KMS-11 (cell line): ENCODE data around the gene ITPR1.

Experiments
- H2AFZ ChIP-seq: fragments of 200-600 bp; sonication (generic); 2 replicates; pipeline ENCODE4 v1.6.1; 2016; ENCODE audit warnings: antibody characterized with exemption, mixed run types, low read depth
- H3K27ac ChIP-seq: fragments of 200-600 bp; sonication (generic); 2 replicates; pipeline ENCODE4 v1.6.1; 2016; ENCODE audit warnings: mild to moderate bottlenecking, mixed run types
- H3K27me3 ChIP-seq: fragments of 200-600 bp; sonication (generic); 2 replicates; pipeline ENCODE4 v1.6.1; 2017; ENCODE audit warnings: mild to moderate bottlenecking, low read depth, mixed run types, moderate library complexity; ENCODE audit not compliant: insufficient read depth
- H3K36me3 ChIP-seq: fragments of 200-600 bp; sonication (generic); 2 replicates; pipeline ENCODE4 v1.6.1; 2017; ENCODE audit warnings: mild to moderate bottlenecking, mixed run types; ENCODE audit not compliant: insufficient read depth
- H3K4me1 ChIP-seq: fragments of 200-600 bp; sonication (generic); 2 replicates; pipeline ENCODE4 v1.6.1; 2016; ENCODE audit warnings: mild to moderate bottlenecking, low read depth, mixed run types; ENCODE audit not compliant: poor library complexity, severe bottlenecking
- H3K4me2 ChIP-seq: fragments of 200-600 bp; sonication (generic); 2 replicates; pipeline ENCODE4 v1.7.0; 2016; ENCODE audit warnings: mild to moderate bottlenecking, mixed run types
- H3K4me3 ChIP-seq: fragments of 200-600 bp; sonication (generic); IDR thresholded peaks from 2 replicates; pipeline ENCODE4 v1.6.1; 2017; ENCODE audit warnings: low read depth, low read length, mixed read lengths; ENCODE audit not compliant: insufficient read depth
- H3K79me2 ChIP-seq: fragments of 200-600 bp; sonication (generic); 2 replicates; pipeline ENCODE4 v1.6.1; 2016; ENCODE audit warnings: low read depth, mixed run types; ENCODE audit not compliant: insufficient read depth
- H3K9ac ChIP-seq: fragments of 200-600 bp; sonication (generic); 2 replicates; pipeline ENCODE4 v1.6.1; 2016; ENCODE audit warnings: mild to moderate bottlenecking, mixed run types
- H4K20me1 ChIP-seq: fragments of 200-600 bp; sonication (generic); 2 replicates; pipeline ENCODE4 v1.6.1; 2016; ENCODE audit warnings: mild to moderate bottlenecking, mixed run types; ENCODE audit not compliant: insufficient read depth
- TF ChIP-seq, protein P1 (sequence below): fragments of 200-600 bp; sonication (generic); conservative IDR thresholded peaks from 2 replicates; pipeline ENCODE4 v1.6.1; 2017; ENCODE audit warnings: low read depth, mild to moderate bottlenecking, antibody characterized with exemption, low read length, moderate library complexity, mixed read lengths

ITPR1 gene

DNA sequence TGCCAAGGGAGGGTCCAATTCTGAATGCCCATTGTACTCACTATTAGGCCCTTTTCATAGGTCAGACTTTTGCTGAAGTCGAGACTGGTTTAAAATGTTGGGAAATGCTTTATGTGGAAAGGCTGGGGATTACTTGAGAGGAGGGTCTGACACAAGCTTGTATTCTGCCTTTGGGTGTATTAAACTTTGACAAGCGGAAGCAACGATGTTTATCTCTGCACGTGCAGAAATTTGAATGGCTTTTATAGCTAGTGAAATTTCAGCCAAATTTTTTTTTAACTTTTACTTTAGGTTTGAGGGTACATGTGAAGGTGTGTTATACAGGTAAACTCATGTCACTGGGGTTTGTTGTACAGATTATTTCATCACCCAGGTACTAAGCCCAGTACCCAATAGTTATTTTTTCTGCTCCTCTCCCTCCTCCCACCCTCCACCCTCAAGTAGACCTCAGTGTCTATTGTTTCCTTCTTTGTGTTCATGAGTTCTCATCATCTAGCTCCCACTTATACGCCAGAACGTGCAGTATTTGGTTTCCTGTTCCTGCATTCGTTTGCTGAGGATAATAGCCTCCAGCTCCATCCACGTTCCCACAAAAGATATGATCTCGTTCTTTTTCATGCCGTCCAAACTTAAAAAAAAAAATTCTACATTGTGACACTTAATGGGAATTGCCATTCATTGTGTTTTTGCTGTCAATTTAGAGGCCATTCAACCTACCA is 263.1 kb downstream of the ITPR1 start:
- Histone ChIP-seq H3K79me2 (no peaks in the 10 kb centered on the region), H2AFZ (no peak overlapping the region), H3K9ac (no peak overlapping the region), H3K36me3 (no peaks in the 10 kb centered on the region), H3K27ac (no peak overlapping the region), H3K27me3 (no peaks in the 10 kb centered on the region), H4K20me1 (no peaks in the 10 kb centered on the region), H3K4me1 (peaks cover 9% of the 10 kb centered on the region), H3K4me2 (no peak overlapping the region), H3K4me3 (no peak overlapping the region)
- TF ChIP-seq, protein P1, sequence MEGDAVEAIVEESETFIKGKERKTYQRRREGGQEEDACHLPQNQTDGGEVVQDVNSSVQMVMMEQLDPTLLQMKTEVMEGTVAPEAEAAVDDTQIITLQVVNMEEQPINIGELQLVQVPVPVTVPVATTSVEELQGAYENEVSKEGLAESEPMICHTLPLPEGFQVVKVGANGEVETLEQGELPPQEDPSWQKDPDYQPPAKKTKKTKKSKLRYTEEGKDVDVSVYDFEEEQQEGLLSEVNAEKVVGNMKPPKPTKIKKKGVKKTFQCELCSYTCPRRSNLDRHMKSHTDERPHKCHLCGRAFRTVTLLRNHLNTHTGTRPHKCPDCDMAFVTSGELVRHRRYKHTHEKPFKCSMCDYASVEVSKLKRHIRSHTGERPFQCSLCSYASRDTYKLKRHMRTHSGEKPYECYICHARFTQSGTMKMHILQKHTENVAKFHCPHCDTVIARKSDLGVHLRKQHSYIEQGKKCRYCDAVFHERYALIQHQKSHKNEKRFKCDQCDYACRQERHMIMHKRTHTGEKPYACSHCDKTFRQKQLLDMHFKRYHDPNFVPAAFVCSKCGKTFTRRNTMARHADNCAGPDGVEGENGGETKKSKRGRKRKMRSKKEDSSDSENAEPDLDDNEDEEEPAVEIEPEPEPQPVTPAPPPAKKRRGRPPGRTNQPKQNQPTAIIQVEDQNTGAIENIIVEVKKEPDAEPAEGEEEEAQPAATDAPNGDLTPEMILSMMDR = no peak

DNA sequence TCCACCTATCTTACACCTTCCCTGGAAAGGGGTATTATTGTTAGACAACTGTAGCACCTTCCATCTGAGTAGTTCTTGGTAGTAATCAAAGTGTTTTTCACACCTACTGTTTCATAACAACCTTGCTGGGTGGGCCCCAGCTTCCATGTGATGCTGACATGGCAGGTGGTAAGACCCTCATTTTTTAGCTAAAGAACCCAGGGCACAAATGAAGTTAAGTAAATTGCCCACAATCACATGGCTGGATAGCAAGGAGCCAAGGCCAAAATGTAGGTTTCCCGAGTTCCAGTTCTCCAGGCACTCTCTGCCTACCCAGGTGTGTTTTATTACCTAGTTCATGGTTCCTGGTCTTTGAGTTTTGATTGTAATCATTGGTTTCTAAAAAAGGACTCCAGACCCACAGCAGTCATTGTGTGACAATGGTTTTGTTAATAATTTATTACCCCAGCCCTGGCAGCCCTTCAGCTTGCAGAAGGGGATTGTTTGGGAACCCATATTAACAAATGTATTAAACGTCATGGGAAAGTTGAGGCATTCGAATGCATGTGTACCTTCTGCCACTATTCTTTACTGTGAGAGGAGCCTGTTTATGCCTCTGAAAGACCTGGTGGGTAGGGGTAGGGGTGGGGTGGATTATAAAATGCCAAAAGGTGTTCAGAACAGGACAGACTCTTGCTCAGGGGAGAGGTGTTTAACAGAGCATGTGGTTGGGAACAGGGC is 263.9 kb downstream of the ITPR1 start:
- no peak overlapping the region for H3K4me3 ChIP-seq
- H3K4me1 ChIP-seq = peaks cover 9% of the 10 kb centered on the region
- H3K9ac ChIP-seq = no peak overlapping the region
- H3K27ac ChIP-seq = no peak overlapping the region
- no peaks in the 10 kb centered on the region for H3K27me3 ChIP-seq
- H3K4me2 ChIP-seq = no peak overlapping the region
- H3K36me3 ChIP-seq = no peaks in the 10 kb centered on the region
- H2AFZ ChIP-seq = no peak overlapping the region
- TF ChIP-seq, protein P1 = no peak
- H4K20me1 ChIP-seq = no peaks in the 10 kb centered on the region
- H3K79me2 ChIP-seq = no peaks in the 10 kb centered on the region

DNA sequence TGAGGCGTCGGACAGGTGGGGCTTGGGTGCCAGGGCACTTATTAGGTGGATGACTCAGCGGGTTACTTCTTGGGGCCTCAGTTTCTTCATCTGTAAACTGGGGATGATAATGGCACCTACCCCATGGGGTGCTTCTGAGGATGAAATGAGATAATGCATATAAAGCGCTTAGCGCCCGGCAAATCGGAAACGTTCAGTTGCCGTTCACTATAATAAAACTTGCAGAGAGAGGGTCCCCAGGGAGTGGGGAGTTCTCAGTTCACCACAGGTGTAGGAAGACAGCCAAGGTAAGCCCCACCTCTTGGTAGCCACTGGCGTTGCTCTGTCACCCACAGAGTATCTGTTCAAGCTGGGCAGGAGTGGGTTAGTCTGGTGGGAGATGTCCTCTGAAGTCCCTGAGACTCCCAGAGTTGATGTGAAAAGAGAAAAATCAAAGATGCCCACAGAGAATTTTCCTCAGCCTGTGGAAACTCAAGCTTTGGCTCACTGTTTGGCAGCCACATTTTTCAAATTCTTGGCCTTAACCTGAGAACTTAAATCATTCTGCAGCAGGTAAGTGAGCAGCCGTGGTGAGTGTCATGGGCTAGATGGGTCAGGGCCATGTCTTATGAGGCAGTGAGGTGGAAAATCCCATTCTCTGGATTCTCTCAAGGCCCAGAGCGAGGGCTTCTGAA is 264.6 kb downstream of the ITPR1 start:
- Histone ChIP-seq H3K79me2 (no peaks in the 10 kb centered on the region), H3K36me3 (no peaks in the 10 kb centered on the region), H3K4me1 (peaks cover 9% of the 10 kb centered on the region), H3K27ac (no peak overlapping the region), H2AFZ (no peak overlapping the region), H3K9ac (no peak overlapping the region), H4K20me1 (no peaks in the 10 kb centered on the region), H3K27me3 (no peaks in the 10 kb centered on the region), H3K4me2 (no peak overlapping the region), H3K4me3 (no peak overlapping the region)
- TF ChIP-seq, protein P1 = no peak

DNA sequence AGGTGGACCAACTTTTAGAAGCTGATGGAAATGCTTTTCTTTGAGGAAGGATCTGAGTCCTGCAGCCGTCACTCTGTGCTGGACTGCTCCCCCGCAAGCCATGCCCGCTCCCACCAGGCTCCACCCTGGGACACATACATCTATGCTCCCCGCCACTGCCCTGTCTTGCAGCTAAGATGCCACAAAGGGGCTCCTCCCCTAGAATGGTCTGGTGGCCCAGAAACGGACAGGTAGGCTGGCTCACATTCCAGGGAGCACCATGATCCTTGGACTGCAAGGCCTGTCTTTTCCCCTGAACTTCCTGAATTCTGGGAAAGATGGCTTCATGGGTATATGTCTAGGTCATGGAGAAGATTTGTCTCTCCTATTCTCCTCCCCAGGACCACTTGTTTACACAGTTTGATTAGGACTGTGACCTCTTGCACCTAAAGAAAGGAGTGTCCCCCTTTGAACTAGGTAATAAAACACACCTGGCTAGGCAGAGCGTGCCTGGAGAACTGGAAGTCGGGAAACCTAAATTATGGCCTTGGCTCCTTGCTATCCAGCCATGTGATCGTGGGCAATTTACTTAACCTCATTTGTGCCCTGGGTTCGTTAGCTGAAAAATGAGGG is 265.2 kb downstream of the ITPR1 start:
- no peak overlapping the region for H3K27ac ChIP-seq

More for the DNA sequence above, 265.2 kb downstream of the ITPR1 start:
- no peaks in the 10 kb centered on the region for H4K20me1 ChIP-seq
- H3K4me3 ChIP-seq = no peak overlapping the region
- H3K36me3 ChIP-seq = no peaks in the 10 kb centered on the region
- H3K4me2 ChIP-seq = no peak overlapping the region
- no peaks in the 10 kb centered on the region for H3K27me3 ChIP-seq
- H3K9ac ChIP-seq = no peak overlapping the region
- TF ChIP-seq, protein P1 = no peak
- H3K79me2 ChIP-seq = no peaks in the 10 kb centered on the region
- peaks cover 9% of the 10 kb centered on the region for H3K4me1 ChIP-seq
- H2AFZ ChIP-seq = no peak overlapping the region
